Right kidney (tissue), 1 donor: ENCODE results near the gene HIBCH.
"Not testable (repeated sequence)": the region's sequence is repeated elsewhere in the genome, so short reads cannot be mapped to it uniquely, and the experiment has no call there.

Experiments used
- DNase-seq: peaks from one replicate; pipeline ENCODE4 v3.0.0-alpha.2; 2016

HIBCH gene

GRCh38 chr2:190254063-190254850 lies 65.4 kb downstream of the HIBCH start:
- DNase-seq: no peak

DNA sequence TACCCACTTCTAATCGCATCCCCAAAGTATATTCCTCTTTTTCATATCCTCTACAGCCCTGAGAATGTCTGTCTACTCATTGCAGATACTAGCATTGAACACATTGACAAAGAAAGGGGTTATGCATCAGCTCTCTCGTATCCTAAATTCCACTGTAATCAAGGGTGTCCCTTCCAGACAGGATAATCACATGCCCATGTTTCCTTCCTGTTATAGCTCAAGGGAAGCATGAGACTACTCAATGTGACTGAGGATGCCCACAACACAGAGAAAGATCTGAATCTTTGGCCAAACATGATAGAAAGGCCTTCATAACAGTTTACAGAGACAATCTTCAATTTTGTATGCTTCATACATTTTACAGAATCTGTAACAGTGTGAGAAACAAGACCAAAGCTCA lies 69.2 kb downstream of the HIBCH start:
- DNase-seq: no peak

GRCh38 chr2:190235551-190236075 lies 84.0 kb downstream of the HIBCH start:
- no peak for DNase-seq

DNA sequence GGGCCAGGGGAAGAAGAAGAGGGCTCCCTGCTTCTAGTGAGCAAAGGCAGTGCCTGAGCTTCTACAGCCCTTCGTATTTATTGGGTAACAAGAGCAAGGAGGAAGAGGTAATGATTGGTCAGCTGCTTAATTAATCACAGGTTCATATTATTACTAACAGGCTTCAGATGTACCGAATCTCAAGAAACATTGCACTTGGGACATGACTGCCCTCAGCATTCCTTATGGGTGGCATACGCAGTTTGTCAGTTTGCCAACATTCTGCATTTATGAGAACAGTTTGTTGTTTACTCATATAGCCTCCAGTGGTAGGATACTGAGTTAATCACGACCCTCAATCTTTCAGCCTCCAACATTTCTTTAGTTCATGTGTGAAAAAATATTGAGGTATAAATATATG lies 84.5 kb downstream of the HIBCH start:
- no peak for DNase-seq

DNA sequence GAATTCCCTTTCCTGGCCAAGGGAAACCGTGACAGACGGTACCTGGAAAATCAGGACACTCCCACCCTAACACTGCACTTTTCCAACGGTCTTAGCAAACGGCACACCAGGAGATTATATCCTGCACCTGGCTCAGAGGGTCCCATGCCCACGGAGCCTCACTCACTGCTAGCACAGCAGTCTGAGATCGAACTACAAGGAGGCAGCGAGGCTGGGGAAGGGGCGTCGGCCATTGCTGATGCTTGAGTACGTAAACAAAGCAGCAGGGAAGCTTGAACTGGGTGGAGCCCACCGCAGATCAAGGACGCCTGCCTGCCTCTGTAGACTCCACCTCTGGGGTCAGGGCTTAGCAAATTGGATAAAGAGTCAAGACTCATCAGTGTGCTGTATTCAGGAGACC lies 95.6 kb downstream of the HIBCH start:
- not testable (repeated sequence) for DNase-seq

DNA sequence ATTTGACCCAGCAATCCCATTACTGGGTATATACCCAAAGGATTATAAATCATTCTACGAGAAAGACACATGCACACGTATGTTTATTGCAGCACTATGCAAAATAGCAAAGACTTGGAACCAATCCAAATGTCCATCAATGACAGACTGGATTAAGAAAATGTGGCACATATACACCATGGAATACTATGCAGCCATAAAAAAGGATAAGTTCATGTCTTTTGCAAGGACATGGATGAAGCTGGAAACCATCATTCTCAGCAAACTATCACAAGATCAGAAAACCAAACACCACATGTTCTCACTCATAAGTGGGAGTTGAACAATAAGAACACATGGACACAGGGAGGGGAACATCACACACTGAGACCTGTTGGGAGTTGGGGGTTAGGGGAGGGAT lies 96.9 kb downstream of the HIBCH start:
- not testable (repeated sequence) for DNase-seq

GRCh38 chr2:190221429-190221828 lies 98.2 kb downstream of the HIBCH start:
- no peak for DNase-seq

DNA sequence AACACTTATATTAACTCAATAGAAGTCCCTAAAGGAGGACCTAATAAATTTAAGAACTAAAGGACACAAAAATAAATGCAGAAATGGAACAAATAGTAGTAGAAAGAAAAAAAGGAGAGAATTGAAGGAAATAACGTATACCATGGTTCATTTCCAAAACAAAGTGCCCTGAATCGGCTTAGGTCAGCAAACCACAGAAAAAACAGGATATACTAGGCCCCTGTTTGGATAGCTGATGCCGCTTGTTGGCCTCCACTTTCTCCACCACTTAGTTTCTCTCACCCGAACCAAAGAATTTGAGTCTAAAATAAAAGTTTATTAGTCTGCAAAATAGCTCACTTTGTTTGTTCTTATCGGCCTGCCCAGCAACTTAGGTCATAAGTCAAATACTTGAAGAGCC lies 100.4 kb downstream of the HIBCH start:
- DNase-seq: no peak

- DNase-seq: no peak
Measured at GRCh38 chr2:190217616-190218015, 102.0 kb downstream of the HIBCH start.

DNA sequence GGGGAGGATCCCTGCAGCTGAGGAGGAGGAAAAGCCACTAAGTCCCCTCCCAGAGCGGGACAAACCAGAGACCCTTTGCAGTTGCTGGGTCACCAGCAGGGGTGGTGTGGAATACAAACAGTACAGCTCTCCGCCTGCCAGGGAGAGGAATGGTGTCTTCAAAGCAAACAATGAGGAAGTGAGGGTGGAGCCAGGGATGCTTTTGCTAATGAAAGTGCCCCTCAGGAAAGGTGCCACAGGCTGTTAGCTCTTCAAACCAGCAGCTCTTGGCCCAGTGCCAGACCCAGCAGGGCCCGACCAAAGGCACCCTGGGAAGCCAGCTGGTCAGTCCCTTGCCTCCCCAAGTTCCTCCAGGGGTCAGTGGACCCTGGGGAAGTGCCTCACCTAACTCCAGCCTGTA lies 102.8 kb downstream of the HIBCH start:
- peak; percentile 9 for DNase-seq

DNA sequence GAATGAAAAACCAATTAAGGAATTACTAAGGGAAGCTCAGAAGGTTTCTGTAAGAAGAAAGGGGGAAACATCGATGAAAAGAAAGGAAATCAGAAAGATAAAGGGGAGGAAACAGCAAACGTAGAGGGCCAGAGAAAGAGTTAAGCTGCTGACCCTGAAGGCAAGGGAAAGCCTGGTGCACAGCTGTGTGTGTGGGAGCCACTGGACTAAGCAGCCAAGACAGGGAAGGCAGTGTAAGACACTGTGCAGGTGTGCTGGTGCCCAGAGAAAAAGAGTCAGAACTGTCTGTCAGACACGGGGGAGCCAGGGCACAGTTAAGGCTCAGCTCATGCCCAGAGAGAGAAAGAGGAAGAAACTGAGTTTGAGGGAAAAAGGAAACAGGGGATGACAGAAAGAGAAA lies 104.0 kb downstream of the HIBCH start:
- no peak for DNase-seq

DNA sequence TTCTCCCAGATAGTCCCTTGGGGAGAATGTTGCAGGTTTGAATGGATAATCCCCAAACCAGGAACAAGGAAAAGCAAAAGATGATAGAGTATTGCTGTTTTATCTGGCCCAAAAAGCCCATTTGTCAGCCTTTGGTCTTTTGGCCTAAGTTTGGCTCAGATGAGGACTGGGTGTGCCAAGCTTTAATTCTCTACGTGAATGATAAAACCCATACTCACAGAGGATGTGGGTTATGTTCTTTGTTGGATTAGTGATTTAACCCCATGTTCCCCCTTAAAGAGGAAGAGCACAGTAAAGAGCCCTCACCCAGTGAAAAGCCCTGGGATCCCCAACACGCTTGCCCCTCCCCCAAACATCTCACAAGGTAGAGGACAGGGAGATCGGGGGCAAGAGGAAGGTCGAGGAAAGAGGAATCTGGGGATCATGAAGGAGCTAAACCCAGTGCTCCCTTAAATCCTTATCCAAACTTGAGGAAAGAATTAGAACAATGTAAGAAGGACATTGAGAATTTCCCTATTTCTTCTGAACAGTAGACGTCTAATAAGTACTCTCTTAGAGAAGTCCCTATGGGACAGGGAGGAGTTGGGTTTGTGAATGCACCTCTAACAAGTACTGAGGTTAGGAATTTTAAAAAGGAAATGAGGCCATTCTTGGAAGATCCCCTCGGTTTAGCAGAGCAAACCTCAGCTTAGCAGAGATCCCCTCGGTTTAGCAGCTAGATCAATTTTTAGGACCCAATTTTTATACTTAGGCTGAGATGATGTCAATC lies 105.0 kb downstream of the HIBCH start:
- no peak for DNase-seq

- no peak for DNase-seq
Measured at GRCh38 chr2:190213441-190214335, 105.9 kb downstream of the HIBCH start.

DNA sequence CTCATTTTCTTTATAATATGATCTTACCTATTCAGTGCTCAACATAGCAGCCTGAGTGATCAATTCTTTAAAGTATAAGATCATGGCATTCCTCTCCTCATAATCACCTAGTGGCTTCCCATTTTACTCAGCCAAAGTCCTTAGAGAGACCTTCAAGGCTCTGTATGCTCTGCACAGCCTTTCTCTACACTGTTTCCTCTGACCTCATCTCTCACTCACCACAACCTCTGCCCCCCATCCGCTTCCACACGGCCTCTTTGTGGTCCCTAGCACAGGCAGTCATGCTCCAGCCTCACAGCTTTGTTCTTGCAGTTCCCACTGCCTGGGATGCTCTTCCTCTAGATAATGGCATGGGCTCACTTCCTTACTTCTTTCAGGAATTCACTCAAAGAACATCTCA lies 109.2 kb downstream of the HIBCH start:
- DNase-seq: no peak

GRCh38 chr2:190209559-190209958 lies 110.1 kb downstream of the HIBCH start:
- no peak for DNase-seq

DNA sequence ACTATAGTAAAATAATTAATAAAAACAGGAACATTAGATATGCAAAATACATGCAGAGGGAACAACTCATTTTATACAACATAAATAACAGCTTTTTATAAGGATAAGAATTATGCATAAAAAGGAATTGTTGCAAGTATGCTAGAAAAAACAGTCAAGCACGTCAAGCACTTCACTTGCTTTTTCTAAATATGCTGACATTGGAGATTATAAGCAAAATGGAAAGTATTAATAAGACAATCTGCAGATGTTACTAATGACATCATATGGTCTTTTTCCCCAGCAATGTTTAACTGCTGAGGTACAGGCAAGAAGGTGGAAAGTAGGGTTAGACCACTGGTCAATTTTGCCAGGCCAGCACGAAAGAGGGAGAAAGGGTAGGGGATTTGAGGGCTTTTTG lies 111.7 kb downstream of the HIBCH start:
- no peak for DNase-seq

GRCh38 chr2:190205657-190206056 lies 114.0 kb downstream of the HIBCH start:
- DNase-seq: no peak

GRCh38 chr2:190202604-190203003 lies 117.0 kb downstream of the HIBCH start:
- no peak for DNase-seq

GRCh38 chr2:190202018-190202417 lies 117.6 kb downstream of the HIBCH start:
- DNase-seq: no peak

DNA sequence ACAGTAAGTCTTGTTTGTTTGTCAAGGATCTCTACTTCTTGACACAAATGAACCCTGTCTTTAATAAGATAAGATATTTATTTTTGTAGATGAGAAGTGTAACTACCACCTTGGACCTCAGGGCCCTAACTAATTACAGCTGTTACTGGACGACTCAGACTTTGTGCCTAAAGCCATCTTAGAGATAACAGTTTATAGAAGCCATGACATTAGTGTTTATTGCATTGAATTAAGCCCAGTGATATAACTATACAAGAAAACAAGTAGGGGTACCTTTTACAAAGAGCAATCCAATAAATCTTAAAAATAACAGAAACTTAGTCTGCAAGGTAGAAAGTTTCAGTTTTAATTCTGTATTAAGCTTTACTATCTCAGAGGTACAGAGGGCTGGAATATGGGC lies 119.0 kb downstream of the HIBCH start:
- no peak for DNase-seq

DNA sequence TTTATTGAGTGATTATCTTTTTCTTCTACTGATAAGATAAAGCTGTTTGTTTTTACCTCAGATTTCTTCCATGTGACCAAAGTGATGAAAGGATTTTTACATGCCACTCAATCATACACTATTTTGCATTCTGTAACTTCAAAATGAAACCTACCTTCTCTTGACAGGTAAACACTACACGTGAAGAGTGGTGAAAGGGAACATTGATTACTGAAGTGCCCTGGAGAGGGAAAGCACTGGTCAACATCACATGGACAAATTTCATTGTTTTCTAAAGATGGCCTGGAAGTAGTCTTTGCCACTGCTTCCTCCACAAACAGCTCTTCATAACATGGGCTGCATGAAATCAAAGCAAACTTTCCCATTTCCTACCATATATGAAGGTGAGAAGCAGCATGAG lies 120.1 kb downstream of the HIBCH start:
- no peak for DNase-seq

DNA sequence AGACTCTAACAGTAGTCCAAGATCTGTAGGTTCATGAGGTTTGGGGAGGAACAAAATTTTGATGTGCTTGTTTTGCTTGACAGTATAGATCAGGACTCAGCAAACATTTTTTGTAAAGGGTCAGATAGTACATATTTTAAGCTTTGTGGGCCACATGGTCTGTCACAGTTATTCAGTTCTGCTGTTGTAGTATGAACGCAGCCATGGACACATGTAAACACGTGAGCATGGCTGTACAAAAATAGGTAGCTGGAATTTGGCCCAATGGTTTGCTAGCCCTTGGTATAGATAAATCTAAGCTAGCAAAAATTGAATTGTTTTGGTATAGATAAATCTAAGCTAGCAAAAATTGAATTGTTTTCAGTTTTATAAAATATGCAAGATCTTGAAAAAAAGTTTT lies 120.5 kb downstream of the HIBCH start:
- DNase-seq: no peak
